ENCODE results near the gene VSIG10L.

VSIG10L gene

DNA sequence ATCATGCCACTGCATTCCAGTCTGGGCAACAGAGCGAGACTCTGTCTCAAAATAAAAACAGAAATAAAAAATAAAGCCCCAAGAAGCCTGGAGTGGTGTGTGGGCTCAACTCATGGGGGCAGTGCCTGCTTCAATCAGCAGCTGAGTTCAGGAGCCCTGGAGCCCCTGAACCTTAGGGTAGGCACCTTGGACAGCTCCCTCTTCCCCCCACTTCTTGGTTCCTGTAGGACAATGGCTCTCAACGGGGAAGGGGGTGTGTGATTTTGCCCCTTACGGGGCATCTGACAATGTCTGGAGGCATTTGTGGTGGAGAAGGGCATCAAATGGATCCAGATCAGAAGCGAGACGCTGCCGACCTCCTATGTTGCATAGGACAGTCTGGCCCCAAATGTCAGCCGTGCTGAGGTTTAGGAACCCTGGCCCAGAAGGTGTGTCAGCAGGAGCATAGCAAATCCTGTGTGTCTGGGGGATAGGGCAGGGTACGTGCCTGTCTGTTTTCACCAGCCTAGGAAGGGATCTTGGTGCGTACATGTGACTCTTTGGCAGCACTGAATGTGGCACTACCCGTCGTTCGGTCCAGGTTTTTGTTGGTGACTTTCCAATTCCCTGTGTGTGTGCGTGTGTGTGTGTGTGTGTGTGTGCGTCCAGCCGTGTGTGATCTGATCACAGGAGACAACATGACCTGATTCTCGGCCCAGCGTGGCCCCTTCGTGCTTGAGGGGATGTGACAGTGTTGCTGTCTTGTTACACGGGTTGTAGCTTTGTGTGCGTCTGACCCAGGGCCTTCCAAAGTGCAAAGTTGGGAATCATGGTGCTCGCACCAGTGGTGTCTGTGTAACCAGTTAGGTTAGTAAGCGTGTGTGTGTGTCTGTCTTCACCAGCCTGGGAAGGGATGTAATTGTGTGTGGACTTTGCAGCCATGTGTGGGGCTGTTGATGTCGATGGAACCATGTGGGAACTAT is 23.0 kb downstream of the VSIG10L start:
- in situ Hi-C loops (cut with MboI; ENCODE audit: low sequenced_read_pairs), result no loop called here

DNA sequence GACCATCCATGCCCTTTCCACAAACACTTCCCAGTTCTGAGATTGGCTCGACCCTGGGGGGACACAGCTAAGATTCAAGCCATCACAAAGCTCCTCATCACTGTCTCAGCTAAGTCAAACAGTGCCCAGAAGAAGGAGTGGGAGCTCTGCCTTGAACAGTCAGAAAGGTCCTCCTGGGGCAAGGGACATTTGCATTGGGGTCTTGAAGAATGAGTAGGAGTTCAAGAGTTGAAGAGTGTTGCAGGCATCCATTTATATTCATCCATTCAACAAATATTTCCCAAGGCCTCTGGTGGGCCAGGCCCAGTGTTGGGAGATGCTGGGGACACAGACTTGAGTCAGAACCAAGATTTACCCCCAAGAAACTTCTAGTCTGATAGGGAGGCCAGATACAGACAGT is 24.0 kb downstream of the VSIG10L start:
- in situ Hi-C loops (cut with MboI; ENCODE audit: low sequenced_read_pairs), result no loop called here

DNA sequence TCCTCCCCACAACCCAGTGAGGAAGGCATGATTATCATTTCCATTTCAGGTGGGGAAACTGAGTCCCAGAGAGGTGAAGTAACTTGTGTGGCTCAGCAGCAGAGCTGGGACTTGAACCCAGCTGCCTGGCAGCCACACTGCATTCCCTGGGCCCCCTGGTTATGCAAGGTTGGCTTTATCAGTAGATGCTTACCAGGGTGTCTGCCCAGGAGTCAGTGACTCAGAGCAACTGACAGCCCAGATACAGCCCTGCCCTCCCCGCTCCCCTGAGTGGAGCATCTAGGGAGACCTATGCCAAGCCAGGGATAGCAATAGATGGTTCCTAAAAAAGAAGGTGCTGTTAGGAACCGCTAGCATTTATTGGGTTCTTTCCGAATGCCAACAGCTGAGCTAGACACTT is 24.6 kb downstream of the VSIG10L start:
- in situ Hi-C loops (cut with MboI; ENCODE audit: low sequenced_read_pairs), result no loop called here

DNA sequence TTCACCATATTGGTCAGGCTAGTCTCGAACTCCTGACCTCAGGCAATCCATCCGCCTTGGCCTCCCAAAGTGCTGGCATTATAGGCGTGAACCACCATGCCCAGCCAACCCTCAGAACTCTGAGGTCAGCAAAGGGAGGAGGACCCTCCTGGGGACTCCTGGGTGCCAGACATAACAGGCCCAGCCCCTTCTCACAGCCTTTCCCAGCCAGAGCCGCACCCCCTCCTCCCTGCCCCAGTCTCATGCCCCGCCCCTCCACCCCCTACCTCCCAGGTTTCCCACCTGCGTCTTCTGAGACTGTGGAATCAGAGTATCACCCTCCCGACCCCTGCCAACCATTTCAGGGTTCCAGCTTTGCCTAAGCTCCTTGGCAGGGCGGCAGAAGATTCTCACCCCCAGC is 25.3 kb downstream of the VSIG10L start:
- in situ Hi-C loops (cut with MboI; ENCODE audit: low sequenced_read_pairs), result no loop called here

DNA sequence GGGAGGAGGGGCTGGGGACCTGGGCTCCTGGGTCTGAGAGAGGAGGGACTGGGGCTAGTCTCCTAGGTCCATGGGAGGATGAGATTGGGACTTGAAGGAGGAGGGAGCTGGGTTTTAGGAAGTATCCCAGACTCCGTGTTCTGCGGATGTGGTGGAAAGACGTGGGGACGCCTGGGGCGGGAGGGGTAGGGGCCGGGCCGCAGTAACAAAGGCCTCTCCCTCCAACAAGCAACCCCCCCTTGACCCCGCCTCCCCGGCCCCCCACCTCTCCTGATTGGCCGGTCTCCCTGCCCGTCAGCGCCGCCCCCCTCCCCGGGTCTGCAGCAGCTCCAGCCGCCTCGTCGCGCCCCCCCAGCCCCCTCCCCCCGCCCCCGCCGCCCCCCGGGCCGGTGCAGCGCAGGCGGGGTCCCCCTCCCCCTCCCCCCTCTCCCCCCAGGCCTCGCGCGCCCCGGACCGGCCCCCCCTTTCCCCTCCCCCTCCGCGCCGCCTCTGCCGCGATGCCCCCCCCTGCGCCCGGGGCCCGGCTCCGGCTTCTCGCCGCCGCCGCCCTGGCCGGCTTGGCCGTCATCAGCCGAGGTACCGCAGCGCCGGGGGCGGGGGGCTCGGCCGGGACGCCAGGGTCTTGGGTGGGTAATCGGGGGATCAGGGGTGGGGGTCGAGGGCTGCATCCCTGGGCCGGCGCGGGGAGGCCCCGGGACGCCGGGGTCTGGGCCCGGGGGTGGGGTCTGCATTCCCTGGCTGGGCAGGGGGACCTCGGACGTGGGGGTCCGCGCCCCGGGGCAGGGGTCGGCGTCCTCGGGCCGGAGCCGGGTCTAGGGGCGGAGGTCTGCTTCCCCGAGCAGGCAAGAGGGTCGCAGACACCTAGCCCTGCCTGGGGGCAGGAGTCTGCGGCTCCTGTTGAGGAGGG is 30.3 kb downstream of the VSIG10L start, which contains the start of gene IGLON5:
Gene IGLON5, plus strand, starts transcription at position 294 of the 907 bp plus-strand sequence. Its CDS starts 204 bp downstream, at position 498.
- in situ Hi-C loops (cut with MboI; ENCODE audit: low sequenced_read_pairs), result no loop called here

DNA sequence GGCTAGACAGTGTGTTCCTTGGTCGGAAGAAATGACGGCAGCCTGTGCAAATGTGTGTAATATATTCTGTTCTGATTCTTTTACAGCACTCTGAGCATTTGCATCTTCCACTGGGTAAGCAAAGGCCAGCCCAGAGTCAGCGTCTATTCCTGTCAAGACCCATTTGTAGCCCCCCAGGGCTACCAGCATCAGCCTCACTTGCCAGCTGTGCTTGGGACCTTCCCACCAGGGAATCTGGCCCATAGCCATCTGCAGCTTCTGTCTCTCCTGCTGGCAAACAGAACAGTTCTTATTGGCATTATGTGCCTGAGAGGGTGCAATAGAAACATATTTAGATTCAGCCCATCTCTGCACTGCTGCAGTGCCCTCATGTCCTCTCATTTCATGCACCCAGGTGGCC is 36.5 kb downstream of the VSIG10L start:
- in situ Hi-C loops (cut with MboI; ENCODE audit: low sequenced_read_pairs), result no loop called here

DNA sequence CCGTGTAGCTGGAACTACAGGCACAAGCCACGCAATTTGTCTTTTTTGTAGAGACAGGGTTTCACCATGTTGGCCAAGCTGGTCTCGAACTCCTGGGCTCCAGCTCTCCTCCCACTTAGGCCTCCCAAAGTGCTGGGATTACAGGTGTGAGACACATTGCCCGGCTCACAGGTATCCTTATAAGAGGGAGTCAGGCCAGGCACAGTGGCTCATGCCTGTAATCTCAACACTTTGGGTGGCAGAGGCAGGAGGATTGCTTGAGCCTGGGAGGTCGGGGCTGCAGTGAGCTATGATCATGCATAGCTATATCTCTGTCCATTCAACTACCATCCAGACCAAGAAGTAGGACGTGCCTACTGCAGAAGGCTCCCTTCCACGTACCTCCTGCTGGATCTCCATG is 40.7 kb downstream of the VSIG10L start:
- in situ Hi-C loops (cut with MboI; ENCODE audit: low sequenced_read_pairs), result no loop called here

DNA sequence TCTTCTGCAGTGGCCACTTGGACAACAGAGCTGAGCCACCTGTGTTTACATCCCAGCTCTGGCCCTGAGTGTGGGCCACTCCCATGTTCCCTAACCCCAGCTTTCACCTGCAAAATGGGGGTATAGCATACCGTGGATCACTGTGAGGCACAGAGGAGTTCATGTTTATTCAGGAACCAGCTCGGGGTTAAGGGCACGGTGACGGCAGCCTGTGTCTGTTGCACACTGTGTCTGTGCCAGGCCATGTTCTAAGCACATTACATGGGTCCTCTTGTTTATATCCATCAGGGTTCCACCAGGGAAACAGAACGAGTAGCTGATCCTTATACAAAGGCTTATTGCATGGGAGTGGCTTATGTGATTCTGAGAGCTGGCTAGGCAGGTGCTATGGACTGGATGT is 44.5 kb downstream of the VSIG10L start:
- in situ Hi-C loops (cut with MboI; ENCODE audit: low sequenced_read_pairs), result no loop called here

DNA sequence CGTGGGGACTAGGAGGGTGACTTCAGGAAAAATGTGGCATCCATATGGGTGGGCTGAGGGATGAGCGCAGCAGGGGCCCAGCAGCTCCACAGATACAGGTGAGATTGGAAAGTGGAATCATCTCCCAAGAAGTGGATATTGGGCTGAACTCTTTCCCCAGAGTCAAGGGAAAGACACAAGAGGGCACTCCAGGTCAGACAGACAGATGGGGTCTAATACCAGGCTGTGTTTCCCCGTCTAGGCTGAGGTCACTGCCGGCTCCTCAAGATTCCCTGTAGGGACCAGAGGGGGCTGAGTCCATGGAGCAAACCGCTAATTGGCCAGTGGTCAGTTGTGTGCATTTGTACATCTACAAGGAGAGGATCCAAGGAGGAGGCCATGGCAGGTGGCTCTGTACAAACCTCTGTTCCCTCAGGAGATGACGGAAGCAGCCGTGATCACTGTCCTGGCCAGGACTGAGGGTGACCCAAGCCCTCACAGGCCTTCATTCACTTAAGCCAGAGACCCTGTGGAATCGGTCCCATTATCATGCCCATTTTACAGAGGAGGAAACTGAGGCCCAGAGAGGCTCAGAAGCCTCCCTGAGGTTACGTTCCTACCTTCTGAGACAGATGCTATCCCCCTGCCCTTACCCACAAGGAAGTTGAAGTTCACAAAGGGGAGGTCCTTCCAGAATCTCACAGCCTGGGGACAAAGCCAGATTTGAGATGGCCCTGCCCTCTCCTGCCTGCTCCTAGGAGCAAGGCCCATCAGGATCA is 45.4 kb downstream of the VSIG10L start:
- in situ Hi-C loops (cut with MboI; ENCODE audit: low sequenced_read_pairs), result no loop called here

DNA sequence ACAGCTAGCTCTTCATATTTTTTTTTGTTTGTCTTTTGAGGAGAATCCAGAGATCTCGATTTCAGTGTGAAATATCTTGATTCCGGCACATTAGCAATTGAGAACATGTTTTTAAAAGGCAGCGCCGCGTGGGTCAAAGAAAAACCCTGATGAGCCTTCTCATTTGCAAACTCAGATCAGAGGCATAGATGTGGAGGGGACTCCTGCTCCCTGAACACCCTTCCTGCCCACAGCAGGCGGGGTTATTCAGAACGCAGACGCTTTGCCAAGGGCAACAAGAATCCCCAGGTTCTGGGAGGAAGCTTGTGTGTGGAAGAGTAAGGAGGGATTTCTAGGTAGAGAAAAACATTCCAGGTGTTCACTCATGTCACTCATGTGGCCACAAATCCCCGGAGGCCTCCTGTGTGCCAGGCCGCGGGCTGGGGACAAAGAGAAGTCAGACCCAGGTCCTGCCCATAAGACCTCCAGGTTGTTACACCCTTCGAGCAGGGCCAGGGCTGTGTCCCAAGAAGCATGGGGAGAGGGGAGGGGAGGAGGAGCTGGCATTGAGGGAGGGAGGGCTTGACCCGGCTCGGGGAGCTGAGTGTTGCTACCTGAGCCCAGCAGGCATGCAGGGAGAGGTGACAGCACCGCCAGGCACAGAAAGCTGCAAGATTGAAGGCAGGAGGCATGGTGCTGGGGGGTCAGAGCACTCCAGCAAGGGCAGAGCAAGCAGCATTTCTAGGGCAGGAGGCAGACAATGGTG is 46.4 kb downstream of the VSIG10L start:
- in situ Hi-C loops (cut with MboI; ENCODE audit: low sequenced_read_pairs), result no loop called here

DNA sequence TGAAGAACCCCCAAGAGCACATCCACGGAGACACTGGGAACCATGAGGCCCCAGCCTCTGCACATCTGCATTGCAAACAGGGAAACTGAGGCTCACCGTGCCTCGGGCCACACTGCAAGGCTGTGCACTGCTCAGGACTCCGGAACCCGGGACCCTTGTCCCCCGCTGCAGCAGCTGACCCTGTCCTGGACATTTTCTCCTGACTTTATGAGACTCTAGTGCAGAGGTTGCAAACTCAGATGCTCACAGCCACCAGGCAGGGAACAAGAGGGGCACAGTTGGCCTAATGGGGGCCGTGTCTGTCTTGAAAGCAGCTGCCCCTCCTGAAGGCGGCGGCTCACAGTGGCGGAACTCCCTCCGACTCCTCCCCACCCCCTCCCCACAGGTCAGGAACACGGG is 47.0 kb downstream of the VSIG10L start:
- in situ Hi-C loops (cut with MboI; ENCODE audit: low sequenced_read_pairs), result no loop called here

DNA sequence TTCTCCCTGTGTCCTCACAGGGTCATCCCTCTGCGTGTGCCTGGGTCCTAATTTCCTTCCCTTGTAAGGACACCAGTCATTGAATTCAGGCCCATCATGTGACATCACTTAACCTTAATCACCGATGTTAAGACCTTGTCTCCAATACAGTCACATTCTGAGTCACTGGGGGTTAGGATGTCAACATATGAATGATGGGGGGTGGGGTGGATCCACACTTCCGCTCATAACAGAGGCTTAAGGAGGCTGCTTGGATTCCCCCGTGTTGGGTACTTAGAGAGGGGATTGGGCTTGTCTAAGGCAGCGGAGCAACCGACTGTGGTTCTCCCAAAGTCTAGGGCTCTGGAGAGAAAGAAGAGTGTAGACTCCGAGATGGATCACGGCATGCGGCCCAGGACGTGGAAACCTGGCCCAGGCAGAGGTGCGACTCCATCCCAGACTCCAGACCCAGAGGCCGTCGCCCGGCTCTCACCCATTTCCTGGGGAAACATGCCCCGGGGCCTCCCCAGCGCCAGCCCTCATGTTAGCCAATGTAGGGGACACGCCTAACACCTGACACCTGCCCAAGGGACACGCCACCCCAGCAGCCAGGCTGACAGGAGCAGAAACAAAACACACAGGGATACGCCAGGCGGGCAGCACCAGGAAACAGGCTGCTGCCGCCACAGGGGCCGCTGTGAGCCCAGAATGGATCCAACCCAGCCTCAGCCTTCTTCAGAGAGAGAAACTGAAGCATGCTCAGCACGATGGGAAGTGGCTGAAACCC is 47.5 kb downstream of the VSIG10L start:
- in situ Hi-C loops (cut with MboI; ENCODE audit: low sequenced_read_pairs), result no loop called here

DNA sequence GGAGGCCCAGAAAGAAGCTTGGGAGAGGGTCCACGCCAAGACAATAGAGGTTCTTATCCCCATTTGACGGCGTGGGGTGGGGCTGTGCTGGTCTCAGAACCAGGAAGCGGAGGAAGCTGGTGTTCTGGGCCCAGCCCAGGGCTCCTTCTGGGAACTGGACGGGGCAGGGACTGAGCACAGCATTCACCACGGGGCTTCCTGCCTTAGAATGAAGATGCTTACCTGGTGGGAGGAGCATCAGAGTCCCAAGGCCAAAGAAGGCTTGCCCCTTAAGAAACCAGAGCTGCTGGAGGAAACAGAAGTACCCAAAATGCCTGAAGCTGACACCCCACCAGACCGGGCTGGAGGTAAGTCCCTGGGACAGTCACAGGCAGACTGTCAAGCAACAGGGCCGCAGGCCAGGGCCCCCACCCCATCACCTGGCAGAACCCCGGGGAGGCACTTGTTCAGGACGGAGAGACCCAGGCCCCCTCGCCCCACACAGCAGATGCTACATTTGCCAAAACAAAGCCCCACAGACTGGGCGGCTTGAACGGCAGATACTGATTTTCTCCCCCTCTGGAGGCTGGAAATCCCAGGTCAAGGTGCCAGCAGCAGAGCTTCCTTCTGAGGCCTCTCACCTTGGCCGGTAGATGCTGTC is 48.2 kb downstream of the VSIG10L start:
- in situ Hi-C loops (cut with MboI; ENCODE audit: low sequenced_read_pairs), result no loop called here

DNA sequence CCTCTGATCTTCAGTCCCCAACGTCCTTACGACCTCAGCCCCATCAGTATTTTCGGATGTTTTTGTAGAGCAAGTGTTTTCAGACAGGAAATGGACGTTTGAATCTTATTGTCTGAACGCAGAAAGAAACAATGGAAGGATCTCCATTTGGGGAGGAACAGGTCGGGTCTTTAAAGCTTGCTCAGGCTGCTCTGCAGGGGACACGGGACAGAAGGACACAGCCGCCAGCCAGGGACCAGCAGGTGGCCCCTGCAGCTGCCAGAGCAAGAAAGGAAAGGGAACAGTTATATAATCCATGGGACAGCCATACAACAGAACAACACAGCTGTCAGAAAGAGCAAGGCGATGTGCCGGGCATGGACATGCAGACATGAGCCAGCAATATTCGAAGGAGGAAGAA is 49.0 kb downstream of the VSIG10L start:
- in situ Hi-C loops (cut with MboI; ENCODE audit: low sequenced_read_pairs), result no loop called here

DNA sequence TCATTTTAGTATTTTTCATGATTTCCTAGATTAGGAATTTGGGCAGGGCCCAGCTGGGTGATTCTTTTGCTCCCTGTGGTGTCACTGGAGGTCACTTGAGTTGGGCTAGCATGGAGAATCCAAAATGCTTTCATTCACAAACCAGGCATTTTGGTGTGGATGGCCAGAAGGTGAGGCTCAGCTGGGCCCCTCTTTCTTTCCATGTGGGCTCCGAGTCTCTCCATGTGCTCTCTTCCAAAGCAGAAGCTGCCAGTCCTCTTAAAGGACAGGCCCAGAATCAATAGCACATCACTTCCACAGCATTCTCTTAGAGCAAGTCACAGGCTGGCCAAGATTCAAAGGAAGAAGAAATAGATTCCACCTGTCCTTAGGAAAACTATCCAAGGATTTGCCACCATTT is 52.3 kb downstream of the VSIG10L start:
- in situ Hi-C loops (cut with MboI; ENCODE audit: low sequenced_read_pairs), result no loop called here

DNA sequence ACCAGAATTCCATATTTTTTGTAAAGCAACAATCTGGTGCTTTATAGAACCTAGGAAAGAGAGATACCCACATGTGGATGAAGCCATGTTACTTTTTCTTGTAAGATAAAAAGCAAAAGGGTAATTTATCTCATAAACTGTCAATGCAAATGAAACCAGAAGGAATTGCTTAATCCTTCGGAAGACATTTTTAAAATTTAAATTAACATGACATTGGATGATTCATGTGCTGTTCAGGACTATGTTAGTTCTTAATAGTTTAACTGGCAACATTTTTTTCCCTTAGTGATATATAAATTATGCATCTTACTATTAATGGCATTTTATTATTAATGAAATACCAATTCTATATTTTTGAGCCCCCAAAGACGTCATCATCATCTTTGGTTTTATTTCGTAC is 56.3 kb downstream of the VSIG10L start:
- in situ Hi-C loops (cut with MboI; ENCODE audit: low sequenced_read_pairs), result no loop called here

DNA sequence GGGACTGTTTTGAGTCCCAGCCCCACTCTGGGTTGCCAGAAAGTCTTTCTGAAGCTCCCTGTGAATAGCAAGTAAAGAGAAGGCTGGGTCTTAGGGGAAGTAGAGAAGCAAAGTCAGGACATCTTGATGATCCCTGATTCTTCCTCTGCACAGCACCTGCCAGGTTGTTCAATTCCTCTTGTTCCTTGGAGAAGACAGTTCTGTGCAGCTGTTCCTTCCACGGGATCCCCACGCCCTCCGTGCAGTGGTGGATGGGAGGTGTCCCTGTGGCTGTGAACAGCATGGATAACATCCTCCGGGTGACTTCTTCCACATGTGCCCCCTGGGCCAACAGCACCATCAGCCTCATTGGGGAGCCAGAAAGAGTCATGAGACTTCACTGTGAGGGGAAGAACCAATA is 59.6 kb downstream of the VSIG10L start:
- in situ Hi-C loops (cut with MboI; ENCODE audit: low sequenced_read_pairs), result no loop called here

Data from HL-60/S4 treated with phorbol 12-myristate 13-acetate at 8.2 ng/mL for 4 days and 3 days (cell line).